GM23338 (cell line): Measurements from ENCODE around the gene HS1BP3. TPM values are rescaled to one million over a fixed set of nuclear protein-coding genes. Genes with fewer than 3 reads are reported as not detected.

Experiments used
- ATAC-seq: fragments of 200-7000 bp; cut with Tn5 transposase; 3 replicates; pipeline ENCODE4 v1.9.1; 2020
- DNase-seq: peaks from one replicate; pipeline ENCODE4 v3.0.0-alpha.2; 2015; ENCODE audit warnings: low spot score
- H2AFZ ChIP-seq: fragments of 200-600 bp; sonication (generic); 2 replicates; pipeline ENCODE4 v1.8.0; 2016; ENCODE audit warnings: antibody characterized with exemption, mild to moderate bottlenecking, moderate library complexity
- H3F3A ChIP-seq: fragments of 200-600 bp; sonication (generic); replicated peaks from 2 replicates; pipeline ENCODE4 v1.8.0; 2017; ENCODE audit warnings: antibody characterized with exemption, mixed run types, low read depth
- H3K27ac ChIP-seq: fragments of 200-600 bp; sonication (generic); 2 replicates; pipeline ENCODE4 v1.6.1; 2016; ENCODE audit warnings: low read depth
- H3K27me3 ChIP-seq: fragments of 200-600 bp; sonication (generic); 2 replicates; pipeline ENCODE4 v1.8.0; 2016; ENCODE audit warnings: mild to moderate bottlenecking, mixed run types, moderate library complexity; ENCODE audit not compliant: insufficient read depth
- H3K36me3 ChIP-seq: fragments of 200-600 bp; sonication (generic); 2 replicates; pipeline ENCODE4 v1.8.0; 2016; ENCODE audit warnings: mild to moderate bottlenecking; ENCODE audit not compliant: insufficient read depth
- H3K4me1 ChIP-seq: fragments of 200-600 bp; sonication (generic); 2 replicates; pipeline ENCODE4 v1.8.0; 2016; ENCODE audit warnings: mild to moderate bottlenecking, moderate library complexity; ENCODE audit not compliant: insufficient read depth
- H3K4me2 ChIP-seq: fragments of 200-600 bp; sonication (generic); 2 replicates; pipeline ENCODE4 v1.7.1; 2017; ENCODE audit warnings: mixed run types
- H3K4me3 ChIP-seq: fragments of 200-600 bp; sonication (generic); 2 replicates; pipeline ENCODE4 v1.6.1; 2016; ENCODE audit warnings: mixed run types
- H3K79me2 ChIP-seq: fragments of 200-600 bp; sonication (generic); replicated peaks from 2 replicates; pipeline ENCODE4 v1.8.0; 2017; ENCODE audit warnings: mild to moderate bottlenecking; ENCODE audit not compliant: insufficient read depth
- H3K9me2 ChIP-seq: fragments of 200-600 bp; sonication (generic); 2 replicates; pipeline ENCODE4 v1.8.0; 2017; ENCODE audit not compliant: insufficient read depth
- H4K20me1 ChIP-seq: fragments of 200-600 bp; sonication (generic); replicated peaks from 2 replicates; pipeline ENCODE4 v1.8.0; 2017; ENCODE audit warnings: mild to moderate bottlenecking; ENCODE audit not compliant: insufficient read depth
- H3K27ac Mint-ChIP-seq: 2 replicates; pipeline ENCODE4 v1.8.0; 2020; ENCODE audit warnings: inconsistent platforms, mild to moderate bottlenecking, moderate library complexity, mixed read lengths
- H3K27me3 Mint-ChIP-seq: 3 replicates; pipeline ENCODE4 v1.8.0; 2022; ENCODE audit warnings: low read depth, mild to moderate bottlenecking, moderate library complexity, mixed read lengths, inconsistent platforms; ENCODE audit not compliant: insufficient read depth, poor library complexity
- H3K36me3 Mint-ChIP-seq: 3 replicates; pipeline ENCODE4 v1.8.0; 2021; ENCODE audit warnings: low read depth, mild to moderate bottlenecking, inconsistent platforms, moderate library complexity, mixed read lengths
- H3K4me1 Mint-ChIP-seq: 3 replicates; pipeline ENCODE4 v1.8.0; 2020; ENCODE audit warnings: mild to moderate bottlenecking, inconsistent platforms, mixed read lengths
- H3K4me3 Mint-ChIP-seq: 3 replicates; pipeline ENCODE4 v1.8.0; 2021; ENCODE audit warnings: moderate library complexity, mild to moderate bottlenecking, inconsistent platforms, mixed read lengths
- H3K9me3 Mint-ChIP-seq: 3 replicates; pipeline ENCODE4 v1.8.0; 2020; ENCODE audit warnings: moderate library complexity, mild to moderate bottlenecking, inconsistent platforms, mixed read lengths
- CTCF ChIP-seq, 2 experiments: fragments of 200-600 bp in 1 of 2; sonication (generic) in 1 of 2; conservative IDR thresholded peaks; 2 replicates each; pipeline versions ENCODE4 v1.5.1 to v1.6.1; 2016 to 2017; ENCODE audit warnings: antibody characterized with exemption in 2 of 2, low read depth in 2 of 2, mild to moderate bottlenecking in 2 of 2, moderate library complexity in 1 of 2
- EZH2 ChIP-seq: fragments of 200-600 bp; sonication (generic); IDR thresholded peaks from one replicate; pipeline ENCODE4 v1.8.0; 2017; ENCODE audit warnings: antibody characterized with exemption, mild to moderate bottlenecking, low read depth; ENCODE audit not compliant: unreplicated experiment
- EZH2phosphoT487 ChIP-seq: fragments of 200-600 bp; sonication (generic); IDR thresholded peaks from one replicate; pipeline ENCODE4 v1.8.1; 2018; ENCODE audit warnings: antibody characterized with exemption; ENCODE audit not compliant: unreplicated experiment
- POLR2AphosphoS5 ChIP-seq: IDR thresholded peaks from 2 replicates; pipeline ENCODE4 v1.6.1; 2016; ENCODE audit warnings: antibody characterized with exemption, low read depth
- REST ChIP-seq: IDR thresholded peaks from one replicate; pipeline ENCODE4 v1.6.1; 2018; ENCODE audit warnings: antibody characterized with exemption; ENCODE audit not compliant: unreplicated experiment
- STAT1 ChIP-seq: IDR thresholded peaks from one replicate; pipeline ENCODE4 v1.6.1; 2016; ENCODE audit warnings: antibody characterized with exemption; ENCODE audit not compliant: unreplicated experiment
- ZNF114 ChIP-seq: fragments of 250-450 bp; sonication (Bioruptor Pico); IDR thresholded peaks from 2 replicates; pipeline ENCODE4 v1.5.0; 2020; ENCODE audit warnings: mild to moderate bottlenecking, moderate library complexity
- polyA plus RNA-seq: library from polyadenylated mRNA; unstranded; fragments of >200 nt; fragmentation: Nextera tagmentation; extraction: Ambion mirVana; gene quantifications from 2 replicates; pipeline ENCODE4 v1.2.1, GENCODE V29; 2016
- total RNA-seq: library from RNA; depleted of rRNA; stranded (reverse); fragments of >200 nt; shearing (Covaris generic); gene quantifications from 2 replicates; pipeline ENCODE4 v1.2.3, GENCODE V29; 2014

The HS1BP3 gene
- total and polyA plus RNA-seq, 2 experiments from 2014 or later: 7.2 to 15.0 TPM

DNA sequence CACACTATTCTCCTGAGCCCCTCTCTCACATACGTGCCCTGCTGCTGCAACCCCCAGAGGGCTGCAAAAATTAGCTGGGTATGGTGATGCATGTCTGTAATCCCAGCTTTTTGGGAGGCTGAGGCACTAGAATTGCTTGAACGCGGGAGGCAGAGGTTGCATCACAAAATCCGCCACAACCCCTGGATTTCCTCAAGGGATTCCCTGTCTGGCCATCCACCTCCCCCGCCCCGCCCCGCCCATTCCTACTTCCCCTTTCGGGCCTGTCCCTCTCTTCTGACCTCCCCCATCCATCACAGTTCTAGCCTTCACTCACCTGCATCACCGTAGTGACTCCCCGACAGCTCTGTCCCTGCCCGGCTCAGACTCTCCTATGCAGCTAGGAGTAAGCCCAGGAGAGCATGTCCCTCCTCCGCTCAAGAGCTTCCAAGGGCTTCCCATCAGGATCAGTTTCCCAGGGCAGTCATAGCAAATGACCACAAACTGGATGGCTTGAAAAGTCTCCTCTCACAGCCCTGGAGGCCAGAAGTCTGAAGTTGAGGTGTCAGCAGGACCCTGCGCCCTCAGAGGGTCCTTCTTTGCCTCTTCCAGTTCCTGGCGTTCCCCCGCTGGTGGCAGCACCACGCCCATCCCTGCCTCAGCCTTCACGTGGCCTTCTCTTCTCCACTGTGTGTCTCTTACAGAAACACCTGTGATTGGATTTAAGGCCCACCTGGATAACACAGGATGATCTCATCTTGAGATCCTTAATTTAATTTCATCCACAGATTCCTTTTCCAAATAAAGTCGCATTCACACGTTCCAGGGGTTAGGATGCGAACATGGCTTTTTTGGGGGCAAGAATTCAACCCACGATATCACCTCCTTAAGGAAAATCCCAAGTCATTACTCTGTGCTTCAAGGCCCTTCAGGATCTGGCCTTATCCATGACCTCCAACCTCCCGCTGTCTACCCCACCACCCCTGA is 58.5 kb downstream of the HS1BP3 start:
- no peaks in the 10 kb centered on the region; the same call in 1 of the 2 replicates for H3K4me1 ChIP-seq
- Mint-ChIP-seq H3K4me1 (peaks cover 20% of the 10 kb centered on the region), H3K4me3 (no peak overlapping the region), H3K27me3 (peaks cover 7% of the 10 kb centered on the region), H3K36me3 (no peaks in the 10 kb centered on the region), H3K9me3 (no peaks in the 10 kb centered on the region), H3K27ac (no peak overlapping the region)
- no peak overlapping the region for H2AFZ ChIP-seq
- TF ChIP-seq CTCF (conservative IDR thresholded peaks at IDR 0.05; ENCODE audit: low read depth in 2 of 2) (peak; percentile 33 to 46), STAT1 (no peak)
- H3K4me3 ChIP-seq: no peak overlapping the region
- H3K27ac ChIP-seq: no peak overlapping the region
- ATAC-seq: peak; percentile 60
- H3K27me3 ChIP-seq: no peaks in the 10 kb centered on the region
- H3K9me2 ChIP-seq: no peaks in the 10 kb centered on the region
- peak; percentile 38 for DNase-seq
- H3K79me2 ChIP-seq: no peaks in the 10 kb centered on the region
- no peaks in the 10 kb centered on the region for H3F3A ChIP-seq
- H3K36me3 ChIP-seq: no peaks in the 10 kb centered on the region
- H3K4me2 ChIP-seq: no peak overlapping the region
- no peaks in the 10 kb centered on the region for H4K20me1 ChIP-seq

DNA sequence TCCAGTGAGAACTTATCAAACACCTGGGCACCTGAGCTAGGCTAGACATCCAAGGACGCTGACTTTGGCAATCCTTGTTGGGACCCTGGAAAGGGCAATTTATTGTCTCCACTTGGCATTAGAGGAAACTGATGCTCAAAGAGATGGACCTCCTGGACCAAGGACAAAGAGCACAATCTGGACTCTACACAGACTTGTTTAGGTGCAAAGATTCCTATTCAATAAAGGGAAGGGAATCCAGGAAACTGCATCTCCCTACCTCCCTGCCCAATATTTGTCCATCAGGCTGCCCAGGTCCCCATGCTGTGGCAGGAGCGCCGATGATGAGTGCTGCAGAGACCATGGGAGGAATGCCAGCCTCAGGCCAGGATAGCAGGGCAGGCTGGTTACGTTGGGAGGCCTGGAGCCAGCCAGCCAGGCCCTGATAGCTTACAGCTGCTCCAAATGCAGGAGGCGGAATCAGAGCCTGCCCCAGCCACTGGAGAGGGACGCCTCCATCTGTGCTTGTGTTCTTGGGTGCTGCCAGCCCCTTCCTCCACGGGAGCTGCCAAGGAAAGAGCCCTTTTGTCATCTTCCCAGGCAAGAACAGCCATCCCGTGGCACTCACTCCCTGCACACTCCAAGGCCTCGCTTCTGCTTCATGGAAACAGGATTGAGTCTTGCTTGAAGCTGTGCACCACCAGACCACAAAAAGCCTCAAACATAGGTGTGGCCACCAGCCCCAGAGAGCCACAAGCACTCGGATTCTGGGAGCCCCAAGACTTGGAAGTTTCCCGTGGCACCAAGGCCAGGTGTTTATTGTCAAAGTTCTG is 60.0 kb downstream of the HS1BP3 start:
- Mint-ChIP-seq H3K4me3 (no peak overlapping the region), H3K27me3 (peaks cover 11% of the 10 kb centered on the region), H3K27ac (no peak overlapping the region), H3K36me3 (no peaks in the 10 kb centered on the region), H3K4me1 (peaks cover 12% of the 10 kb centered on the region), H3K9me3 (no peaks in the 10 kb centered on the region)
- no peak for ATAC-seq
- H4K20me1 ChIP-seq: no peaks in the 10 kb centered on the region
- no peak overlapping the region for H3K4me3 ChIP-seq
- DNase-seq: no peak
- H3K9me2 ChIP-seq: no peaks in the 10 kb centered on the region
- H3F3A ChIP-seq: no peaks in the 10 kb centered on the region
- H3K4me1 ChIP-seq: no peaks in the 10 kb centered on the region; the same call in 1 of the 2 replicates
- no peaks in the 10 kb centered on the region for H3K79me2 ChIP-seq
- H2AFZ ChIP-seq: no peak overlapping the region
- no peaks in the 10 kb centered on the region for H3K27me3 ChIP-seq
- H3K27ac ChIP-seq: no peak overlapping the region
- no peaks in the 10 kb centered on the region for H3K36me3 ChIP-seq
- H3K4me2 ChIP-seq: no peak overlapping the region
- TF ChIP-seq EZH2 (no peak), POLR2AphosphoS5 (no peak), ZNF114 (no peak), EZH2phosphoT487 (no peak), REST (no peak), STAT1 (no peak)
